ENCODE measurements around the gene CLDN5.

The CLDN5 gene

DNA sequence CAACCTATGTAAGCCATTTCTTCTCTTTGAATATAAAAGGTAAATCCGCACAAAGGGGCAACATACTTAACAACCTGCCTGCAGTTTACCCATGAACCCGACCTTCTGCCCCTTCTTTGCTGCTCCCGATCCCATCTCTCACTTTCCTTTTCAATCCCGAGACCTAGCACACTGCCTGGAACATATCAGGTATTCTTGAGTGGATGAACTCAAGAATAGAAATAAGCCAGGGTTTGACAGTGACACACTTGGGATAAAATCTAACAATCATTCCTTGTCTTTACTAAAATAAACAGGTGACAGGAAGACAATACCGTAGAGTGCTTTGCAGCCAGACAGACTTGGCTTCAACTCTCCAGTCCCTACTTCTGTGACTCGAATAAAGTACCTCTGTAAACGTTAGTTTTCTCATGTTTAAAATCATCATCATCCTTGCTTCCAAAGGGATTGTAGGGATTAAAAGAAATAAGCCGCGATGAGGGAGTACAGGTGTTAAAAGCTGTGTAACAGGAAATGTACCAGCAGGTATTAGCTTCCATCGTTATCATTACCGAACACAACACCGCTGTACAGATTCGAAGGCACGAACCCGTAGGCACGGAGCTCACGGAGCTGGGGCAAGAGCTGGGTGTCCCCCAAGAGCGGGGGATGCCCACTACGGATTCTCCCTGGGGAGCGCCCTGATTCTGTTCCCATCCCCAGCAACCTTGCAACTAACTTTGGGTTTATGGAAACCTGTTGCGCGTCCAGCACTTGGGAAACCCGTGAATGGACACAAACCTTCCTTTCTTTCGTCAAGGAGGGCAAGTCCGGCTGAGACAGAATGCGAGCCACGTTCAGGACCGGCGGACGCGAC is 45.9 kb downstream of the CLDN5 start:
- no peak for DNase-seq

- DNase-seq, result no peak
Observed at GRCh38 chr22:19477321-19478044, 46.7 kb downstream of the CLDN5 start.

- no peak for DNase-seq
Observed at GRCh38 chr22:19476023-19476422, 48.2 kb downstream of the CLDN5 start.

DNA sequence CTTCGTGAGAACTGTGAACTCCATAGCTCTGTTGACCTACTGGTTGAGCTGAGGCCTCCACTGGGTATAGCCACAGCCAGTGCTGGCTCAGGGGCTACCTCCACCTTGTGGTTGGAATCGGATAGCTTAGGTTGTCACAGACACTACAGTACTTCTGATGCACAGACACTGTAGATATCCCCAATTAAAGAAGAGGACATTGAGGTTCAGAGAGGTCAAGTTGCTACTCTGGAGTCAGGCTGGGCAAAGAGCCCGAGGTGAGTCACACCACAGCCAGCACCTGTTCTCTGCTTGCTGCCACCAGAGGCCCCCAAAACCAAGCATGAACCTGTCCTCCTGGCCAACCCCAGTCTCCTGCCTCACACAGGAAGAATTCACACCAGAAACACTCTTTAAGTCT is 50.6 kb downstream of the CLDN5 start:
- DNase-seq, result no peak
